Measurements from ENCODE around the gene SIT1.

SIT1 gene

GRCh38 chr9:35687972-35688557 lies 37.3 kb upstream of the SIT1 start:
- no peaks in the 10 kb centered on the region for H4K20me1 ChIP-seq (ENCODE audit: insufficient read depth)
- no peak overlapping the region for H3K27ac ChIP-seq
- H3K27me3 ChIP-seq (ENCODE audit: insufficient read depth, low read depth), result no peaks in the 10 kb centered on the region
- H3K79me2 ChIP-seq (ENCODE audit: insufficient read depth, low read depth), result no peaks in the 10 kb centered on the region
- H3K4me1 ChIP-seq (ENCODE audit: low read depth, poor library complexity, severe bottlenecking), result no peaks in the 10 kb centered on the region
- H3K4me2 ChIP-seq, result no peak overlapping the region
- no peak overlapping the region for H2AFZ ChIP-seq (ENCODE audit: low read depth)
- H3K4me3 ChIP-seq (IDR thresholded peaks at IDR 0.05; ENCODE audit: insufficient read depth, low read depth, low read length), result no peak overlapping the region
- no peaks in the 10 kb centered on the region for H3K36me3 ChIP-seq (ENCODE audit: insufficient read depth)
- no peak overlapping the region for H3K9ac ChIP-seq
- TF ChIP-seq CTCF (conservative IDR thresholded peaks at IDR 0.05; ENCODE audit: low read depth, low read length), result no peak

- TF ChIP-seq CTCF (conservative IDR thresholded peaks at IDR 0.05; ENCODE audit: low read depth, low read length), result no peak
- Histone ChIP-seq H2AFZ (ENCODE audit: low read depth) (no peak overlapping the region), H3K4me3 (IDR thresholded peaks at IDR 0.05; ENCODE audit: insufficient read depth, low read depth, low read length) (no peak overlapping the region), H3K4me1 (ENCODE audit: low read depth, poor library complexity, severe bottlenecking) (no peaks in the 10 kb centered on the region), H3K36me3 (ENCODE audit: insufficient read depth) (no peaks in the 10 kb centered on the region), H3K9ac (no peak overlapping the region), H3K27me3 (ENCODE audit: insufficient read depth, low read depth) (no peaks in the 10 kb centered on the region), H3K27ac (no peak overlapping the region), H4K20me1 (ENCODE audit: insufficient read depth) (no peaks in the 10 kb centered on the region), H3K4me2 (no peak overlapping the region), H3K79me2 (ENCODE audit: insufficient read depth, low read depth) (no peaks in the 10 kb centered on the region)
Measured at GRCh38 chr9:35687306-35687705, 36.6 kb upstream of the SIT1 start.

GRCh38 chr9:35686222-35687203 lies 35.8 kb upstream of the SIT1 start:
- Histone ChIP-seq H3K4me2 (no peak overlapping the region), H3K4me3 (IDR thresholded peaks at IDR 0.05; ENCODE audit: insufficient read depth, low read depth, low read length) (no peak overlapping the region), H3K4me1 (ENCODE audit: low read depth, poor library complexity, severe bottlenecking) (no peaks in the 10 kb centered on the region), H3K27me3 (ENCODE audit: insufficient read depth, low read depth) (no peaks in the 10 kb centered on the region), H3K27ac (no peak overlapping the region), H3K36me3 (ENCODE audit: insufficient read depth) (no peaks in the 10 kb centered on the region), H4K20me1 (ENCODE audit: insufficient read depth) (no peaks in the 10 kb centered on the region), H3K9ac (no peak overlapping the region), H3K79me2 (ENCODE audit: insufficient read depth, low read depth) (no peaks in the 10 kb centered on the region), H2AFZ (ENCODE audit: low read depth) (no peak overlapping the region)
- TF ChIP-seq CTCF (conservative IDR thresholded peaks at IDR 0.05; ENCODE audit: low read depth, low read length), result no peak

DNA sequence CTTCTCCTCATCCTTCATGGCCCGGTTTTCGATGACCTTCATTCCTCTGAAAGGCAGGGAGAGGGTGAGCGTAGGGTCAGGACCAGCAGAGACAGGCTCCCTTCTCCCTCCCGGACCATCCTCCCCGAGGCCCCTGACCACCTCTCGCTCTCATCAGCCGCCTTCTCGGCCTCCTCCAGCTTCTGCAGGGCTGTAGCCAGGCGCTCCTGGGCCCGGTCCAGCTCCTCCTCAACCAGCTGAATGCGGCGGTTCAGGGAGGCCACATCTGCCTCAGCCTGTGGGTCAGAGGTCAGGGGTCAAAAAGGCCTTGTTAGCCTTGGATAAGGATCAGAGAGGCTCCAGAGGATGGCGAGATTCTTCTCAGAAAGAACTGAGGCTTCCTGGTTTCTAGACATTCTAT lies 34.8 kb upstream of the SIT1 start:
- Histone ChIP-seq H3K4me3 (IDR thresholded peaks at IDR 0.05; ENCODE audit: insufficient read depth, low read depth, low read length) (no peak overlapping the region), H3K36me3 (ENCODE audit: insufficient read depth) (no peaks in the 10 kb centered on the region), H3K4me2 (no peak overlapping the region), H3K27ac (no peak overlapping the region), H2AFZ (ENCODE audit: low read depth) (no peak overlapping the region), H3K9ac (no peak overlapping the region), H3K4me1 (ENCODE audit: low read depth, poor library complexity, severe bottlenecking) (no peaks in the 10 kb centered on the region), H3K27me3 (ENCODE audit: insufficient read depth, low read depth) (no peaks in the 10 kb centered on the region), H3K79me2 (ENCODE audit: insufficient read depth, low read depth) (no peaks in the 10 kb centered on the region), H4K20me1 (ENCODE audit: insufficient read depth) (no peaks in the 10 kb centered on the region)
- no peak for TF ChIP-seq CTCF (conservative IDR thresholded peaks at IDR 0.05; ENCODE audit: low read depth, low read length)

Measured in KMS-11 (cell line).